HG03439 (cell line): ENCODE results near the gene CCL1.
"Not testable (repeated sequence)": the region's sequence is repeated elsewhere in the genome, so short reads cannot be mapped to it uniquely, and the experiment has no call there.

ENCODE experiments used
- ATAC-seq: cut with Tn5 transposase; IDR thresholded peaks from one replicate; pipeline ENCODE4 v1.9.1; 2021; ENCODE audit warnings: mild to moderate bottlenecking, moderate library complexity; ENCODE audit not compliant: unreplicated experiment

CCL1 gene

DNA sequence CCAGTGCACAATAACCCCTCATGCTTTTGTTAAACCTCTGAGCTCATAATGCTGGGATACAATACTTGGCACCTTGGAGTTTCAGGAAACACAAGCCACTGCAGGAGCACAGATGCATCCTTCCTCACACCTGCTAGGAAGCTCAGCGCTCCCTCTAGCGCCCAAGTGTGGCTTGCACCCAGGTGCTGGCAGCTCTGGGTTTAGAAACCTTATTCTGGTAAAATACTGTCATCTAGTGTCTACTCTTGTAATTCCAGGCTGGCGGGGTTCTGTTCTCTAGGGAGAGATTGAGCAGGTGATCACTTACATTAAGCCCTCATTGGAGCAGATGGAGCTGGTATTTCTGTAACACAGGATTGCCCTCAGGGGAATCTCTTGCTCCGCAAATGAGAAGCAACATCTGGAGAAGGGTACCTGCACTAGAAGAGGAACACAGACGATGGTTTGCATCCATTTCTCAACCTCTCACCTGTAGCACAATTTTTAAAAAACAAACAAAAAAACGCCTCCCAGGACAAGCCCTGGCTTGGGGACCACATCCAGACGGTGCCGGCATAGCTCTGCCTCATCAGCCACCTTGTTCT, 1.5 kb downstream of the CCL1 start:
- ATAC-seq: no peak

DNA sequence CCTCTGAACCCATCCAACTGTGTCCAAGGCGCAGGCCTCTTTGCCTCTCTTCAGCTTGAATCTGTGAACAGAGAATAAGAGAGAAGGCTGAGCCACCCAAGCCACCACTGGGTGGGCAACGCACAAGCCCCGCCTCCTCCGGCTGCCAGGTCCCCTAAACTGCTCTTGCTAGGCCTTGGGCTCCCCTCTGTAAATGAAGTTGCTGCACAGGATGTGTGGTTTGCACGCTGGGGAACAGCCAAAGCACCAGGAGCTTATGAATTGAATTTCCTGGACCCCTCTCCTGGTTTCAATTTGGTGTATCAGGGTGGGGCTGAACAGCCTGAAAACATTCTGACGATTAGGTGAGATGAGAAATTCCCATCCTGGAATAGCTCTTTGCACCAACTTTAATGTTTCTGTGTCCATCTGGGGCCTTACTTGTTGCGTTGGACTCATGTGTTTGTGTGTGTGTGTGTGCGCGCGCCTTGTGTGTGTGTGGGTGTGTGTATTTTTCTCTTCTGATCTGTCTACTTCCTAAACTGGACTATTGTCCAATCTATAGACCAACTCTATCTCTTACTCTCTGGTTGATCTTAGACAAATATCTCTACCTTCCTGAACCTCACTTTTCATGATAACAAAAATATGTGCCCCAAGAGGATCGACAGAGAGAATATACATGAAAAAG, 2.3 kb downstream of the CCL1 start:
- no peak for ATAC-seq

DNA sequence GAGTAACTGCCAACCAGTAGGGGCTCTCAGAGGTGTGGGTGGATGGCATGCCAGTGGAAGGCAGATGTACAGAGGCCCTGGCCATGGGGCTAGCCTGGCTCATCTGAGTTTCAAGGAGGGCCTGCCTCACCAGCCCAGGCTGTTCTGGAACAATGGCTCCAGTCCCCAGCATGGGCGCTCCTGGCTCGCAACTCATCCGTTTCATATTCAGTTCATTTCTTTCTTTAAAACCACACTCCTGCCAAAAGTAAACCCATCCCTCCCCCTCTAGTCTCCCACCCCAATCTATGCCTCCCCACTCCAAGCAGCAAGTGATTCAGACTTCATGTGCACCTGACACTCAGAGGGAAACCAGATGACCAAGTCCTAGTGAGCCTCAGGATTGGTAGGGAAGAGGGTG, 4.4 kb downstream of the CCL1 start:
- no peak for ATAC-seq

DNA sequence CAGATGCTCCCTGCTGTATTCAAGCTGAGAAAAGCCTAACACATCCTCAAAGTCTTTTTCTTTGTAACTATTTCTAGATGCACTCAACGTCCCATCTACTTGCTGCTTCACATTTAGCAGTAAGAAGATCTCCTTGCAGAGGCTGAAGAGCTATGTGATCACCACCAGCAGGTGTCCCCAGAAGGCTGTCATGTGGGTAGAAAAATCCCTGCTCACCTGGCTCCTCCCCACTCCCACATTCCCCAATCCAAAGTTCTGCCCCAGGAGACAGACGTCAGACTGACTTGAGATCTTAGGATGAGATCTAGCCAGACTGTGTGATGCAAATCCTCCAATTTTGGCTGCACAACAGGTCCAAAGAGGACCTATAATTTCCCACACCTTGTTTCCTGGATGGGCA, 5.6 kb downstream of the CCL1 start:
- no peak for ATAC-seq

DNA sequence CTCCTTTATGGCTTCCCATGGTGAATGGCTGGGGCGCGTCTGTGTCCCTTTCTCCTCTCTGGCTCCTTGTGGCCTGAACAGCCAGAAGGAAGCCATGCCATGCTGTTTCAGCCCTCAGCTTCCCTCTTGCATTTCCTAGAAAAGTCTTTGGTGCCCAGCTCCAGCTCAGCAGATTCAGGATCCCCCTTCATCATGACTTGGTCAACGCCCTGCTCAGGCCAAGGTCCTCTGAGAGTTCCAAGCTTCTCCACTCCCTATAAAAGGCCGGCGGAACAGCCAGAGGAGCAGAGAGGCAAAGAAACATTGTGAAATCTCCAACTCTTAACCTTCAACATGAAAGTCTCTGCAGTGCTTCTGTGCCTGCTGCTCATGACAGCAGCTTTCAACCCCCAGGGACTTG, 6.8 kb downstream of the CCL1 start, which contains the start of gene CCL13:
Gene CCL13, plus strand, starts transcription at position 287 of the 400 bp plus-strand sequence. Its CDS starts 47 bp downstream, at position 334.
- ATAC-seq: no peak

DNA sequence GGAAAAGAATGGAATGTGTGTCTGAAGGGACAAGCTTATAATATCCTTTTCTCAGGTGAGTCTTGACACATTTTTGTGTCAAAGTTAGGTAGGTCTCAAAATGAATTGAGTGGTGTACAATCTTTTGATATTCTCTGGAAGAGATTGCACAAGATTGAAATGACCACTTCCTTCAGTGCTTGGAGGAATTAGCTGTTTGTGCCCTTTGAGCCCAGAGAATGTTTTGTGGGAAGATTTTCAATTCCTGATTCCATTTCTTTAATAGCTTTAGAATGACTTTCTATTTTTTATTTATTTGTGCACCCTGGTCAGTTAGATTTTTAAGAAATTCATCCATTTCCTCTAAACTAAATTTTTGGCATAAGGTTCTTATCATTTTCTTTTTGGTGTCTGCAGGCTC, 8.4 kb downstream of the CCL1 start:
- ATAC-seq: no peak

DNA sequence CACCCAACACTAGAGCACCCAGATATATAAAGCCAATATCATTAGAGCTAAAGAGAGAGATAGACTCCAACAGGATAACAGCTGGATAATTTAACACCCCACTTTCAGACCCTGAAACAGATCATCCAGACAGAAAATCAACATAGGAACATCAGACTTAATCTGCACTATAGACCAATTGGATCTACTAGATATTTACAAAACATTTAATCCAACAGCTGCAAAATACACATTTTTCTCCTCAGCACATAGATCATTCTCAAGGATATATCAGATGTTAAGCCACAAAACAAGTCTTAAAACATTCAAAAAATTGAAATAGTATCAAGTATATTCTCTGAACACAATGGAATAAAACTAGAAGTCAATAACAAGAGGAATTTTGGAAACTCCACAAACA, 10.8 kb downstream of the CCL1 start:
- no peak for ATAC-seq

DNA sequence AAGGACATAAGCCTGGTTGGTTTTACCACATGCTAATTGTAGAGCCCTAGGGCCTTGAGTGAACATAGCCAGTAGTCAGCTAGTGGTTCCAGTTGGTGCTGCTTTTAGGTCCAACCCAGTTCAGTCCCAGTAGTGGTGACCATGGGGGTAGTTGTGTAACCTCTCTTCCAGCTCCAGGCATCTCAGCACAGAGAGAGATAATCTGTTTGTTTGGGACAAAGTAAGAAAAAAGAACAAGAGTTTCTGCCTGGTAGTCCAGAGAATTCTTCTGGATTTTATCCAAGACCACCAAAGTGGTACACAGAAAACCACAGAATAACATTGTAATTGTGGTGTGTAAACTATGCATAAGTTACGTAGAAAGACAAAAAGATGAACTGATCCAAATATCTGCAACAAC, 11.9 kb downstream of the CCL1 start:
- ATAC-seq: no peak

DNA sequence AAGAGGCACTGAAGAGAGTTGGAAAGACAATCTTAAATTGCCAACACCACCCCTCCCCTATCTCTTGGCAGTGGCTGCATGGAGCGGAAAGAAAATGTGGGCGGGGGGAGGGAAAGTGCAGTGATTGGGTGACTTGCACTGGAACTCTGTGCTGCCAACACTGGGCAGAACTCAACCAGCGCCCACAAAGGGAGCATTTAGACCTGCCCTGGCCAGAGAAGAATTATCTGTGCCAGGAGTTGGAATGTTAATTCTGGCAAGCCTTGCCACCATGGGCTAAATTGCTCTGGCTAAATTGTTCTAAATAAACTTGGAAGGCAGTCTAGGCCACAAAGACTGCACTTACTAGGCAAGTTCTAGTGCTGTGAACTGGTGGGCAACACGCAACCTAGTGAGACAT, 13.3 kb downstream of the CCL1 start:
- no peak for ATAC-seq

DNA sequence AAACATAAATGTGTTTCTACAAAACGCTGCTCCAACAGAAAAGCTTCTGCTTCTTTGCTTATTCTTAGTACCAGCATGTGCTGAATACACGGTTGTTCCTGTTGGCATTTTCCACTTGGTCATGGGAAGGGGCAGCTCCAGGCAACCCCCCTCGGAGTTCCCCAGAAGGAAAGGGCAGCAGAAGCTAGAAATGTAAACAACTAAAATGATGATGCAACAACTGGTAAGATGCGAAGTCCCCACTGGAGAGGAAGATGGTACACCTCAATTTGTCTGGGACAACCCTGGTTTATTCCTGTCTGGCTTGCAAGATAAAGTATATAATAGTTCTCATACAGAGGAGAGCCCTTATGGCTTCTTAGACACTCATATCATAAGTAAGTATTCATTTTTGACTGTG, 16.0 kb downstream of the CCL1 start:
- no peak for ATAC-seq

DNA sequence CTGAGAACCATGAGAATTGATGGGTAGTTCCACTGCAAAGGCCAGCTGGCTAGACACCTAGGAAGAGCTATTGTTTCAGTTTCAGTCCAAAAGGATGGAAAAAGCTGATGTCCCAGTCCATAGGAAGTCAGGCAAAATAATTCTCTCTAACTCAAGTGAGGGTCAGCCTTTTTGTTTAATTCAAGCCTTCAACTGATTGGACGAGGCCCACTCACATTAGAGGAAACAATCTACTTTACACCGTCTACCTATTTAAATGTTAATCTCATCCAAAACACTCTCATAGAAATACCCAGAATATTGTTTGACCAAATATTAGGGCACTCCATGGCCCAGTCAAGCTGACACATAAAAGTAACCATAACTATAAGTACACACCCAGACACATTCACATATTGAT, 21.1 kb downstream of the CCL1 start:
- no peak for ATAC-seq

DNA sequence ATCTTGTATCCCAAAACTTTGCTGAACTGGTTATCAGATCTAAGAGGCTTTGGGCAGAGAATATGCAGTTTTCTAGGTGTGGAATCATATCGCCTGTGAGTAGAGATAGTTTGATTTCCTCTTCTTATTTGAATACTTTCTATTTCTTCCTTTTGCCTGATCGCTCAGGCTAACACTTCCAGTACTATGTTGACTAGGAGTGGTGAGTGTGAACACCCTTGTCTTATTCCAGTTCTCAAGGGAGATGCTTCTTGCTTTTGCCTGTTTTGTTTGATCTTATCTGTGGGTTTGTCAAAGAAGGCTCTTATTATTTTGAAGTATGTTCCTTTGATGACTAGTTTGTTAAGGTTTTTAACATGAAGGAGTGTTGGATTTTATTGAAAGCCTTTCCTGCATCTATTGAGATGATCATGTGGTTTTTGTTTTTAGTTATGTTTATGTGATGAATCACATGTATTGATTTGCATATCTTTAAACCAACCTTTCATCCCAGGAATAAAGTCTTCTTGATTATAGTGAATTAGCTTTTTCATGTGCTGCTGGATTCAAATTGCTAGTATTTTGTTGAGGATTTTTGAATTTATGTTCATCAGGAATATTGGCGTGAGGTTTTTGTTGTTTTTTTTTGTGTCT, 23.8 kb downstream of the CCL1 start:
- ATAC-seq: no peak

DNA sequence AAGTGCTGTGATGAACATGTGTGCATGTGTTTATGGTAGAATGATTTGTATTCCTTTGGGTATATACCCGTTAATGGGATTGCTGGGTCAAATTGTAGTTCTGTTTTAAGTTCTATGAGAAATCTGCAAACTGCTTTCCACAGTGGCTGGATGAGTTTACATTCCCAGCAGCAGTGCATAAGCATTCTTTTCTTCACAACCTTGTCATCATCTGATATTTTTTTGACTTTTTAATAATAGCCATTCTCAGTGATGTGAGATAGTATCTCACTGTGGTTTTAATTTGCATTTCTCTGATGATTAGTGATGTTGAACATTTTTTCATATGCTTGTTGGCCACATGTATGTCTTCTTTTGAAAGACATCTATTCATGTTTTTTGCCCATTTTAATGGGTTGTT, 25.3 kb downstream of the CCL1 start:
- ATAC-seq: no peak

DNA sequence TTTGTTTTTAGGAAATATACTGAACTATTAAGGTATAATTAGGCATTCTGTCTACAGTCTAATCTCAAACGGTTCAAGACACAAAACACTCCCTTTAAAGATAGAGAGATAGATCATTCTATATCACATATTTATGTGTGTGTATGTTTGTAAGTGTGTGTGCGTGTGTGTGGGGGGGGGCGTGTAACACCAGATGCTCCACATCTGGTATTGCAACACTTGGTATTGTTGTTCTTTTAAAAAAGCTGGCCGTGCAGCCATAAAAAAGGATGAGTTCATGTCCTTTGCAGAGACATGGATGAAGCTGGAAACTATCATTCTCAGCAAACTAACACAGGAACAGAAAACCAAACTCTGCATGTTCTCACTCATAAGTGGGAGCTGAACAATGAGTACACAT, 35.5 kb downstream of the CCL1 start:
- ATAC-seq: not testable (repeated sequence)

DNA sequence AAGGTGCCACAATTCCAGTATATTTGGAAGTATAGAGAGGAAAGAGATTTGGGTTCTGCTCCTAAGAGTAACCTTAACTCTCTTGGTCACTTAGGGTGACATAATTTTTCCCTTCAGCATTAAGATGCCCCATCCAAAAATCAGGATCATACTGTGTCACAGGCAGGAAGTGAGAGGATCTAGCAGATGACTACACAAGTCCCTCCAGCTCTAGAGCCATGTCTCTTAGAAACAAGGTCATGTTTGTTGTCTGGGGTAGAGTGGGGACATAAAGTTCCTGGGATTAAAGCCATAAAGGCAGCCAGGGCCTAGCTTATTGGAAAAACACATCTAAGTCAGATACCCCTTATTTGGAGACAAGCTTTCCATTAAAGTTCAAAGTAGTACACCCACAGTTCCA, 41.1 kb downstream of the CCL1 start:
- ATAC-seq: no peak

DNA sequence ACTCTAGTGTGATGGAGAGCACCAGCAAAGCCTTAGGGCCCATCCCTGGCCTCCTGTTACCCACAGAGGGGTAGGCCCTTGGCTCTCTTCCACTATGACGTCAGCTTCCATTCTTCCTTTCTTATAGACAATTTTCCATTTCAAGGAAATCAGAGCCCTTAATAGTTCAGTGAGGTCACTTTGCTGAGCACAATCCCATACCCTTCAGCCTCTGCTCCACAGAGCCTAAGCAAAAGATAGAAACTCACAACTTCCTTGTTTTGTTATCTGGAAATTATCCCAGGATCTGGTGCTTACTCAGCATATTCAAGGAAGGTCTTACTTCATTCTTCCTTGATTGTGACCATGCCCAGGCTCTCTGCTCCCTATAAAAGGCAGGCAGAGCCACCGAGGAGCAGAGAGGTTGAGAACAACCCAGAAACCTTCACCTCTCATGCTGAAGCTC, 44.0 kb downstream of the CCL1 start, which contains the start of gene CCL8:
Gene CCL8, plus strand, starts transcription at position 397 of the 445 bp plus-strand sequence. CDS start 67 bp downstream, outside the sequence.
- ATAC-seq: no peak

DNA sequence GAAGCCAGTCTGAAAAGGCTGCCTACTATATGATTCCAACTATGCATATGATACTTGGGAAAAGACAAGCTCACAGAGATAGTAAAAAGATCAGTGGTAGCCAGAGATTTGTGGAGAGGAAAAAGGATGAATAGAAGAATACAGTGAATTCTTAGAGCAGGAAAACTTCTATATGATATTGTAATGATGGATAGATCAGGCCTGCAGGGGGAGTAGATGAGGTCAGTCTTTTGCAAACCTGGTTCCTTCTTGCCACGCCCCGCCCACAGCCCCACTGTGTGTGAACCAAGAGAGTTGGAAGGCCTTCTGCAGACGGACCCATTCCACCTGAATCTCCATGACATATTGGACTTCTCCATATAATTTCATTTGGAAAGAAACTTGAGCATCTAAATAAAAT, 44.6 kb downstream of the CCL1 start:
- ATAC-seq: no peak

DNA sequence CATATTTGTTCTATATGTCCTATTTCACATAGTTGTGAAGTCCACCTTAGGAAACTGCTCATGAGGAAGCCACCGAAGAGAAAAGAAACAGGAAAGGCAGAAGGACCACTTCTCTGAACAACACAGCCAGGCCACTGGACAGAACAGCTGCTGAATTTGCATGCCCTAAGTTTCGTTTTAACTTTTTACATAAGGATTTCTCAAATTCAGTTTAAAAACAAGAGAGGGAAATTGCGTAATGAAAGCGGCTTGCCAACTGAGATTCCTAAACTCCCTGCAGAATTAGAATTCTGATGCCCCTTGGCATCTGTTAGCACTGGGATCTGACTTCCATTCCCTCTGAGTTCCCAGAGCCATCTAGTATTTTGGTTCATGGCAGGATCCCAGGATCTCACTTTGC, 48.8 kb downstream of the CCL1 start:
- ATAC-seq: no peak

DNA sequence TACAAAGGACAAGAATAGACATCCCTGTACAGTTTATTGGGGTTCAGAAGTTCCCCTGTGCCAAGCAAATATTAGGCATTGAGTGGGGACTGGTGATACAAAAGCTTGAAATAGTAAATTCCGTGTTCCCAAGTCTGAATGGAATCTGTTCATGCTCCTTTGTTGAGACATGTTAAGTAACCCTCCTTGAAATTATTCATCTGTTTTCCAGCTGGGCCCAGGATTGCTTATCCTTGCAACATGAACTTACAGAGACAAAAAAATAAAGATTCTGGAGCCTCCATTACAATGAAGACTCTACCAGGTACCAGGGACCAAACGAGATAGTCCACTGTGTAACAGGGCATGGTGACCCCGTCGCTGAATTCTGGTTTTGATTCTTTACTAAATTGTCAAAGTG, 49.9 kb downstream of the CCL1 start:
- no peak for ATAC-seq

DNA sequence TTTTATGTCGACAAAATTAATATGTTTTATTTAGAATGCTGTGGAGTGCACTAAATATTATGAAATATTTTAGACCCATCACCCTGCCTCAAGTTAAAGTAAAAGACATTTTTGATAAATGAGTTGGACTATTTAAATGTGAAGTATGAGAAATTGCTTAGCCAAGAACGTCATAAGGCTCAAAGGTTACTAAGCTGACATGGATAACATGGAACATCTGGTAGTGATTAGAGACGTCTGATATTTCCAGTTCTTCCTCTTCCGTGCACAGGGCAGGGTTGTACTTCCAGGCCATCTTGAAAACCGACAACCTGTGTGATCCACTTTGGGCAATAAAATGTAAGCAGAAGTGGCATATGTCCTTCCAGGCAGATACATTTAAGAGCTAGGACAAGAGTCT, 51.0 kb downstream of the CCL1 start:
- no peak for ATAC-seq

DNA sequence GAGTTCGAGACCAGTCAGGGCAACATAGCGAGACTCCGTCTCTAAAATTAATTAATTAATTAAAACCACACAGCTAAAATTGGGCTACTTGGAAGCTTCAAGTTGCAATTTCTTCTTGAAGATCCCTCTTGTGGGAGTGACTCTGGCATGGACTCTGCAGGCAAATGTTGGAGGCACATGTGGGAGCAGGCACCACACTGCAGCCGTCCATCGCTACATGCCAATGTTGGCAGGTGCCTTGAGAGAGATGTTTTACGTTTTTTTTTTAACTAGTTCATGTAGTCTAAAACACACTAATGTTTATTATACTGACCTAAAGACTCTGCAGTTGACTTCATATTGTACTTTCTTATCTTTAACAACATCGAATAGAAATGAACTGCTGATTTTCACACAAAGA, 51.7 kb downstream of the CCL1 start:
- no peak for ATAC-seq
